ENCODE data around the gene RFX7. TPM values are rescaled to one million over a fixed set of nuclear protein-coding genes. Genes with fewer than 3 reads are reported as not detected.

The RFX7 gene
- total RNA-seq, 2 experiments from 2014 or later, result 29.4 to 30.5 TPM

- CTCF ChIA-PET, result no interaction called here
- POLR2A ChIA-PET, result no interaction called here
- H3K4me3 Mint-ChIP-seq, result no peak overlapping the region
These were observed 184.0 kb downstream of the RFX7 start for GRCh38 chr15:56059716-56060115.

DNA sequence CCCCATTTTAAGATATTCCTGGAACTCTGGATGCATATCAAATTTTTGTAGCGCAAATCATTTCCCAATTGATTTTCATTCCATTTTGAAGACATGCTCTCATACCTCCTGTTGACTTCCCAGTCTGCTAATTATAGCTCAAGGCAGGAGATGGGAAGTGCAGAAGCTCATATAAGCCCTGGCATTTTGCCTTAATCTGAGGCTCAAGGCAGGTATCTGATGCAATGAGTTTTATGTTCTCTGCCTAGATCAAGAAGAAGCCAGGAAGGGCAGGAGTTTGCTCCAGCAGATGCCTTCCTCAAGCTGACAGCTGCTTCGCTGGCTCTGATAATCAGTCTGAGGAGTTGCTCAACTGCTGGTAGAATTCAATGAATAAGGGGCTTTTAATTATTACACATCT is 184.7 kb downstream of the RFX7 start:
- intact Hi-C loops (cut with micrococcal nuclease), result no loop called here
- POLR2A ChIA-PET, result interaction anchor here (0.6 kb wide), 1 partner anchor 109 kb away, joined by 3 read pairs; no protein-coding TSS in a partner anchor
- Mint-ChIP-seq H3K4me1 (ENCODE audit: low read depth) (no peaks in the 10 kb centered on the region), H3K27ac (no peak overlapping the region), H3K9me3 (peaks cover 2% of the 10 kb centered on the region), H3K36me3 (ENCODE audit: low read depth) (no peaks in the 10 kb centered on the region), H3K4me3 (no peak overlapping the region), H3K27me3 (no peaks in the 10 kb centered on the region)
- CTCF ChIA-PET, result no interaction called here
- TF ChIP-seq CTCF (IDR thresholded peaks at IDR 0.05), result no peak
- ATAC-seq (no peak), DNase-seq (no peak)

More at GRCh38 chr15:56059716-56060115, 184.0 kb downstream of the RFX7 start:
- TF ChIP-seq CTCF (IDR thresholded peaks at IDR 0.05), result no peak
- no peaks in the 10 kb centered on the region for H3K4me1 Mint-ChIP-seq (ENCODE audit: low read depth)
- no peak for DNase-seq
- ATAC-seq, result no peak
- H3K27ac Mint-ChIP-seq, result no peak overlapping the region
- no peaks in the 10 kb centered on the region for H3K27me3 Mint-ChIP-seq
- intact Hi-C loops (cut with micrococcal nuclease), result no loop called here
- peaks cover 2% of the 10 kb centered on the region for H3K9me3 Mint-ChIP-seq
- no peaks in the 10 kb centered on the region for H3K36me3 Mint-ChIP-seq (ENCODE audit: low read depth)

- POLR2A ChIA-PET, result no interaction called here
These were observed 187.1 kb downstream of the RFX7 start for GRCh38 chr15:56056626-56057025.

GRCh38 chr15:56053046-56053400 is 190.7 kb downstream of the RFX7 start:
- DNase-seq, result no peak
- Mint-ChIP-seq H3K9me3 (no peaks in the 10 kb centered on the region), H3K27me3 (no peaks in the 10 kb centered on the region), H3K27ac (no peak overlapping the region), H3K4me1 (ENCODE audit: low read depth) (peaks cover 4% of the 10 kb centered on the region), H3K36me3 (ENCODE audit: low read depth) (no peaks in the 10 kb centered on the region), H3K4me3 (no peak overlapping the region)
- intact Hi-C loops (cut with micrococcal nuclease), result loop anchor here (5.0 kb wide), 2 partner anchors 266 to 401 kb away; no protein-coding TSS in a partner anchor
- ChIA-PET CTCF (interaction anchor here (0.7 to 3.3 kb wide), 19 partner anchors 9 to 409 kb away, joined by 3 to 15 read pairs (median 4); partner anchors contain the start of gene NEDD4), POLR2A (no interaction called here)
- no peak for ATAC-seq
- TF ChIP-seq CTCF (IDR thresholded peaks at IDR 0.05), result no peak

More at GRCh38 chr15:56056626-56057025, 187.1 kb downstream of the RFX7 start:
- ATAC-seq (no peak), DNase-seq (no peak)
- H3K27ac Mint-ChIP-seq, result no peak overlapping the region
- no peak overlapping the region for H3K4me3 Mint-ChIP-seq
- H3K27me3 Mint-ChIP-seq, result no peaks in the 10 kb centered on the region
- CTCF ChIA-PET, result interaction anchor here (1.2 kb wide), 1 partner anchor 64 kb away, joined by 3 read pairs; no protein-coding TSS in a partner anchor
- TF ChIP-seq CTCF (IDR thresholded peaks at IDR 0.05), result no peak
- intact Hi-C loops (cut with micrococcal nuclease), result no loop called here
- H3K36me3 Mint-ChIP-seq (ENCODE audit: low read depth), result no peaks in the 10 kb centered on the region
- peaks cover 2% of the 10 kb centered on the region for H3K9me3 Mint-ChIP-seq
- peaks cover 4% of the 10 kb centered on the region for H3K4me1 Mint-ChIP-seq (ENCODE audit: low read depth)

DNA sequence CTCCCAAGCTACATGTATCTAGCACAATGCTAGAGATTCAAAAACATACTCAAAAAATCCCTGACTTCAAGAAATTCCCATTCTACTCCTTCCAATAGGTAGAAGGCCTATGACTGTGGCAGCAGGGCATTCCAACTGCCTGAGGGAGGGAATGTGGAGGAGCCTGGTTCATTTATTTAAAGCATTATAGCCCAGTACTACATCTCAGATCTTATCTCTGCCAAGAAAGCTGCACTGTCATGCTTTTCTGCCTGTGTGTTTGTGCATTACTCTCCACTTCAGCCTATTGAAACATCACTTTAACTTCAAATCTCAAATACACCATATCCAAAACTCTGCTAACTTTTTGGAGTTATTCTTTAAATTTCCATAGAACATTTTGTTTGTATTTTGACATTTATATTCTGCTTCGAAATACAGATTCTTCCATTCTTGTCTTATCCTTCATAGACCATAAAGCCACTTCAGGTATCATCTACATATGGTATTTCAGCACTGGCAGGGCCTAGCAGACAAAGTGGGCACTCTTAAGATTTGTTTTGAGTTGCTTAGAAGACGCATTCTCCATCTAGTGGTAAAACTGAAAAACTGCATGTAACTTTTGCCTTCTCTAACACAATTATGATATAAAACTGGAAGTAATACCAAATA is 191.2 kb downstream of the RFX7 start:
- peak; percentile 75 for TF ChIP-seq CTCF (IDR thresholded peaks at IDR 0.05)
- no peaks in the 10 kb centered on the region for H3K9me3 Mint-ChIP-seq
- CTCF ChIA-PET, result interaction anchor here (0.7 to 3.3 kb wide), 20 partner anchors 8 to 401 kb away, joined by 3 to 15 read pairs (median 4); partner anchors contain the start of gene NEDD4
- DNase-seq (peak; percentile 35), ATAC-seq (peak; percentile 86)
- H3K27me3 Mint-ChIP-seq, result no peaks in the 10 kb centered on the region
- no peak overlapping the region for H3K27ac Mint-ChIP-seq
- no peak overlapping the region for H3K4me3 Mint-ChIP-seq
- POLR2A ChIA-PET, result interaction anchor here (0.6 kb wide), 1 partner anchor 52 kb away, joined by 3 read pairs; no protein-coding TSS in a partner anchor
- peaks cover 4% of the 10 kb centered on the region for H3K4me1 Mint-ChIP-seq (ENCODE audit: low read depth)
- intact Hi-C loops (cut with micrococcal nuclease), result loop anchor here (5.0 kb wide), 2 partner anchors 265 to 400 kb away; no protein-coding TSS in a partner anchor
- H3K36me3 Mint-ChIP-seq (ENCODE audit: low read depth), result no peaks in the 10 kb centered on the region

All from activated CD8-positive, alpha-beta T cell treated with anti-CD3 and anti-CD28 coated beads for 36 hours (primary cell).